ENCODE results near the gene MFNG. TPM values are rescaled to one million over a fixed set of nuclear protein-coding genes. Genes with fewer than 3 reads are reported as not detected.
"Not testable (repeated sequence)": the region's sequence is repeated elsewhere in the genome, so short reads cannot be mapped to it uniquely, and the experiment has no call there.

MFNG gene
- total and polyA plus RNA-seq, 4 experiments from 2014 or later: 213 to 441 (median 278) TPM

DNA sequence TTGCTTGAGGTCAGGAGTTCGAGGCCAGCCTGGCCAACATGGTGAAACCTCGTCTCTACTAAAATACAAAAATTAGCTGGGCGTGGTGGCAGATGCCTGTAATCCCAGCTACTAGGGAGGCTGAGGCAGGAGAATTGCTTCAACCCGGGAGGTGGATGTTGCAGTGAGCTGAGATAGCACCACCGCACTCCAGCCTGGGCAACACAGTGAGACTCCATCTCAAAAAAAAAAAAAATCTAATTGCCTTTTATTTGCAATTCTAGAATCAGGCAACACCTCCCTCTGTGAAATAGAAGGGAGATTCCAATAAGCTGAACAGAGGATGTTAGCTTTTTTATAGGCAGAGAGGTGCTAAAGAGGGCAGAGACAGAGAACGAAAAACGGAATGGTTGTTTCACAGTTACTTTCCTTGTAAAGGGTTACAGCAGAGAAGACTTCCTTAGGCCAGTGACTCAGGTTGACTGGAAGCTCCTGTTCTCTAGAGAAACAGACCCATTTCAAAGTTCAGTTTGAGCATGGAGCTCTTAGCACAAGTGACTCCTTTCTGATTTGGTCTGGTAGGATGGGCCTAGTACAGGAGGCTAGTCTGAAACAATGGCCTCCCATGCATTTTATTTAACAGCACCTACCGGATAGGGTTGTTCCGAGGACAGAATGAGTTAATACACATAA lies 41.0 kb upstream of the MFNG start:
- H3K4me3 Mint-ChIP-seq; intact Hi-C loops (cut with micrococcal nuclease); H3K27me3 ChIP-seq (ENCODE audit: insufficient read depth, low read length); H3K36me3 ChIP-seq (ENCODE audit: insufficient read depth, low read length); H3K9me3 ChIP-seq (ENCODE audit: control insufficient read depth in 1 of 2, low read length in 2 of 2); H3K4me3 ChIP-seq (ENCODE audit: low read length in 2 of 2); H3K27ac Mint-ChIP-seq; H3K36me3 Mint-ChIP-seq; H3K9me3 Mint-ChIP-seq; H3K4me1 Mint-ChIP-seq; DNase-seq; H3K27ac ChIP-seq (ENCODE audit: low read depth, low read length); H3K4me1 ChIP-seq (ENCODE audit: insufficient read depth, low read length): not testable (repeated sequence)
- ChIA-PET CTCF (ENCODE audit: partially characterized antibody) (interaction anchor here (1.4 kb wide), 1 partner anchor 39 kb away, joined by 5 read pairs; no protein-coding TSS in a partner anchor), POLR2A (ENCODE audit: partially characterized antibody) (interaction anchor here (1.2 kb wide), 1 partner anchor 9 kb away, joined by 3 read pairs; no protein-coding TSS in a partner anchor)
- H3K27me3 Mint-ChIP-seq: peaks cover 17 to 24% of the 10 kb centered on the region in 2 donors

DNA sequence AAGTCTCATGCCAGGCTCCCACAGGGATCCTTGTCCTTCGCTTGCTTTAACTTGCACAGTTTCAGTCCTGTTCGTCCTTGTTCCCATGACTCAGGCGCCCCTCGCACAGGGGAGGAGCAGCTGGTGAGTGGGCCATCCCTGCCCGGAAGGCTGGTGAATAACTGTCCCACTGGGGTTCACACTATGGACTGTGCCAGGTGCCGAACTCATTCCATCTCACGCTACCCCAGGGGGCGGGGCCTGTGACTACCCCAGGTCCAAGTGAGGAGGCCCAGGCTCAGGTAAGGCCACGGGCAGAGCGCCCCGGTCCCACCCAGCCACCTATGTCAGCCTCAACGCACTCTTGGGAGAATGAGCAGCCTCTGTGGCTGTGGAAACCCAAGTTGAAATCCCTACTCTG lies 40.2 kb upstream of the MFNG start:
- H3K27me3 Mint-ChIP-seq: peaks cover 20 to 27% of the 10 kb centered on the region in 2 donors

DNA sequence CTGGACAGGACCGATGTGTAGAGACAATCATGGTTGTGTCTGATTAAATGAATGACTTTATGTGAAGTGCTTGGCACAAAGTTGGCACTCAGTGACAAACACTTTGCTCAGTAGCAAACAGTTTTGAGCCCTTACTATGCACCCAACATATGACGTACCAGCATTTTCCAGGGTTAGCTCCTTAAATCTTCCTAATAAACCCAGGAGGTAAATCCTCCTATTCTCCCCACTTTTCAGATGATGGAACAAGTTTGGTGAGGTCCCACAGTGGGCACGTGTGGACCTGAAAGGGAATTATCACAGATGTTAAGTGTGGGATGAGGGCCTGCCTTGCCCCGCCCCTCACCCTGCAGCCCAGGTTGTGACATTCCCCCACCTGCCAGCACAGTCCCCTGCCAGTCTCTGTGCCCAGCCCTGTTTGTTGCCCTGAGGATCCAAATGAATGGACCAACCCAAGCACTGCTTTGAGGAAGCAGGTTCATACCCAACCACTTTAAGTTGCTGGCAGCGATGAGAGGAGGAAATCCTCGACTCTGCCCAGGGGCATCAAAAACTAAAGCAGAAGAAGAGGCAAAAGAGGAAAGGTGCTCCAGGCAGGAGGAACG lies 39.7 kb upstream of the MFNG start:
- Mint-ChIP-seq H3K27me3 (peaks cover 24 to 31% of the 10 kb centered on the region in 2 donors), H3K36me3 (no peaks in the 10 kb centered on the region), H3K9me3 (no peaks in the 10 kb centered on the region), H3K27ac (no peak overlapping the region), H3K4me1 (peaks cover 0 to 8% (median 2%) of the 10 kb centered on the region in 4 donors), H3K4me3 (no peak overlapping the region)
- POLR2A ChIA-PET (ENCODE audit: partially characterized antibody): no interaction called here
- Histone ChIP-seq H3K9me3 (ENCODE audit: control insufficient read depth in 1 of 2, low read length in 2 of 2) (no peaks in the 10 kb centered on the region), H3K27me3 (ENCODE audit: insufficient read depth, low read length) (peaks cover 15% of the 10 kb centered on the region), H3K27ac (ENCODE audit: low read depth, low read length) (no peak overlapping the region), H3K4me3 (ENCODE audit: low read length in 2 of 2) (no peak overlapping the region), H3K4me1 (ENCODE audit: insufficient read depth, low read length) (peaks cover 4% of the 10 kb centered on the region), H3K36me3 (ENCODE audit: insufficient read depth, low read length) (no peaks in the 10 kb centered on the region)
- intact Hi-C loops (cut with micrococcal nuclease): no loop called here
- DNase-seq: no peak
- CTCF ChIA-PET (ENCODE audit: partially characterized antibody): no interaction called here

More for the DNA sequence above, 40.2 kb upstream of the MFNG start:
- H3K36me3 Mint-ChIP-seq: no peaks in the 10 kb centered on the region
- ChIA-PET POLR2A (ENCODE audit: partially characterized antibody) (no interaction called here), CTCF (ENCODE audit: partially characterized antibody) (no interaction called here)
- no peaks in the 10 kb centered on the region for H3K9me3 Mint-ChIP-seq
- intact Hi-C loops (cut with micrococcal nuclease): no loop called here
- Histone ChIP-seq H3K9me3 (ENCODE audit: control insufficient read depth in 1 of 2, low read length in 2 of 2) (no peaks in the 10 kb centered on the region), H3K36me3 (ENCODE audit: insufficient read depth, low read length) (no peaks in the 10 kb centered on the region), H3K4me1 (ENCODE audit: insufficient read depth, low read length) (peaks cover 4% of the 10 kb centered on the region), H3K27me3 (ENCODE audit: insufficient read depth, low read length) (peaks cover 9% of the 10 kb centered on the region), H3K4me3 (ENCODE audit: low read length in 2 of 2) (no peak overlapping the region), H3K27ac (ENCODE audit: low read depth, low read length) (no peak overlapping the region)
- H3K27ac Mint-ChIP-seq: no peak overlapping the region
- peaks cover 0 to 8% (median 1%) of the 10 kb centered on the region in 4 donors for H3K4me1 Mint-ChIP-seq
- DNase-seq: no peak
- no peak overlapping the region for H3K4me3 Mint-ChIP-seq

DNA sequence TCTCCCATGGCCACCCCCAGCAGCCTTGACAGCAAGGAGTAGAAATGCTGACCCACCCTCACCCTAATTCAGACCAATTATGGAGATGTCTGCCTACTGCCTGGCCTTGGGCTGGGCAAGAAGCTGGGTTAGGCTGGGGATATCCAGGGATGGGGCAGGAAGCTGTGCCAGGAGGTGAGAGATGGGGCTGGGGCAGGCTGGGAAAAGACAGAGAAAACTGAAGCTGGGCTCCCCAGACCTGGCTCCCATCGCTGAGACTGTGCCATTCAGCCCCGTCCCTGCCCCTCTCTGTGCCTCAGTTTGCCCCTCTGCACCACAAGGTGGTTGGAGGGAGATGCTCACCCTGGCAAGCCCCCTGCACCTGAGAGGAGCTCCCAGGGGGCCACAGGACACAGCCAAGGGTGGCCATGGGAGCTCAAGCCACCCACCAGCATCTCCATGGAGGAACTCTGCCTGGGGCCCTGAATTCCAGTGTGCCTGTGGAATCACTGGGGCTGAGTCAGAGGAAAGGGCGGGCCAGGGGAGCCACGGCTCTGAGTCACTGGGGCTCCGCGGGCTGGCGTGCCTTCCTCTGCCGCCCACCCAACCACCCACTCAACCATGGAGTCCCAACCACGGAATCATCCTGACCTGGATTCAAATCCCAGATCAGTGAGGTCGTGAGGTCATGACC lies 39.0 kb upstream of the MFNG start:
- no peaks in the 10 kb centered on the region for H3K36me3 Mint-ChIP-seq
- Histone ChIP-seq H3K4me3 (ENCODE audit: low read length in 2 of 2) (no peak overlapping the region), H3K27me3 (ENCODE audit: insufficient read depth, low read length) (peaks cover 16% of the 10 kb centered on the region), H3K27ac (ENCODE audit: low read depth, low read length) (no peak overlapping the region), H3K36me3 (ENCODE audit: insufficient read depth, low read length) (no peaks in the 10 kb centered on the region), H3K4me1 (ENCODE audit: insufficient read depth, low read length) (peaks cover 4% of the 10 kb centered on the region), H3K9me3 (ENCODE audit: control insufficient read depth in 1 of 2, low read length in 2 of 2) (no peaks in the 10 kb centered on the region)
- CTCF ChIA-PET (ENCODE audit: partially characterized antibody): no interaction called here
- intact Hi-C loops (cut with micrococcal nuclease): no loop called here
- peaks cover 0 to 8% (median 2%) of the 10 kb centered on the region in 4 donors for H3K4me1 Mint-ChIP-seq
- no peak overlapping the region for H3K27ac Mint-ChIP-seq
- DNase-seq: no peak
- H3K27me3 Mint-ChIP-seq: peaks cover 26 to 35% of the 10 kb centered on the region in 2 donors
- H3K4me3 Mint-ChIP-seq: no peak overlapping the region
- no peaks in the 10 kb centered on the region for H3K9me3 Mint-ChIP-seq
- POLR2A ChIA-PET (ENCODE audit: partially characterized antibody): no interaction called here

DNA sequence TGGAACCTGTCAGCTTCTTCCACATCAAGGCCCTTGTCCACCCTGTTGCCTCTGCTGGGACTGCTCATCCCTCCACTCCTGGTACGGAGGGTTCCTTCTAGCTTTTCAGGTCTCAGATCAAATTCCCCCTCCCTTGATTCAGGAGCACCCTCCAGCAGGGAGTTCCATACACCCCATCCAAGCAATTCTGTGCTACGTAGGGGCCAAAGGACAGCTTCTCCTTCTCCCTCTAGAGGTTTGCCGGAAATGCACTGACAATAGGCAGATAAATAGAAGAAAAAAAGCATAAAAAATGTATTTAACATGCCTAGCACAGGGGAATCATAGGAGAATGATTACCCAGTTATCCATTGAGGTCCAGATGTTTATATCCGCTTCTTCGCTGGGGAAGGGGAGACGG lies 36.3 kb upstream of the MFNG start:
- H3K4me1 ChIP-seq (ENCODE audit: insufficient read depth, low read length): peaks cover 7% of the 10 kb centered on the region
- H3K4me3 Mint-ChIP-seq: peak overlapping the region in 1 of 8 donors; percentile 3
- ChIA-PET POLR2A (ENCODE audit: partially characterized antibody) (no interaction called here), CTCF (ENCODE audit: partially characterized antibody) (interaction anchor here (1.0 to 1.7 kb wide), 2 partner anchors 17 kb away, joined by 3 read pairs; no protein-coding TSS in a partner anchor)
- H3K36me3 Mint-ChIP-seq: no peaks in the 10 kb centered on the region
- no peak overlapping the region for H3K27ac Mint-ChIP-seq
- DNase-seq: no peak
- intact Hi-C loops (cut with micrococcal nuclease): no loop called here
- no peaks in the 10 kb centered on the region for H3K9me3 ChIP-seq (ENCODE audit: control insufficient read depth in 1 of 2, low read length in 2 of 2)
- no peaks in the 10 kb centered on the region for H3K9me3 Mint-ChIP-seq
- H3K27me3 Mint-ChIP-seq: peaks cover 27 to 32% of the 10 kb centered on the region in 2 donors
- no peak overlapping the region for H3K4me3 ChIP-seq (ENCODE audit: low read length in 2 of 2)
- H3K27ac ChIP-seq (ENCODE audit: low read depth, low read length): no peak overlapping the region
- H3K27me3 ChIP-seq (ENCODE audit: insufficient read depth, low read length): peaks cover 22% of the 10 kb centered on the region
- H3K4me1 Mint-ChIP-seq: peaks cover 0 to 9% (median 5%) of the 10 kb centered on the region in 4 donors
- H3K36me3 ChIP-seq (ENCODE audit: insufficient read depth, low read length): no peaks in the 10 kb centered on the region

DNA sequence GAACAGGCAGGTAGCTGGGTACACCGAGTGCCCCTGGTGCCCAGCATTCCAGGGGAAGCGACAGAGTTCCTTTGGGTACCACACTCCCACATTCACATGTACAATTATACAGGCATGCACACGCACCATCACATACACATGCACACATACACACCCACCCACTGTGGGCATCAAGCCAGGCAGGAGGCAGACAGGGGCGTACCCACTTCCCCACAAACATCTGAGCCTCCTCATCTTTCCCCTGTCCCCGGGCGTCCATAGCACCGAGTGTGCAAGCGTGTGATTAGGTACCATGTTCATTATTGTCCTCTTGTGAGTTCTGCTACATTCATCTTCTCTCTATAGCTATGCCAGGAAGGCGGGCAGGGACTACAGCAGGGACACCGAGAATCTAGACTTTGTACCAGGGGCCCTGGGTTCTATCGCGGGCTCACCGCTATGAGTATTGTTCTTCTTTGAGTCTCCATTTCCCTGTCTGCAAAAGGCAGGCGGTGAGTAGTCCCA lies 35.1 kb upstream of the MFNG start:
- POLR2A ChIA-PET (ENCODE audit: partially characterized antibody): interaction anchor here (0.8 to 0.9 kb wide), 2 partner anchors 37 to 215 kb away, joined by 3 read pairs; no protein-coding TSS in a partner anchor
- DNase-seq: no peak
- H3K27me3 ChIP-seq (ENCODE audit: insufficient read depth, low read length): peaks cover 22% of the 10 kb centered on the region
- H3K4me3 Mint-ChIP-seq: peak overlapping the region in 3 of 8 donors; percentile 30 to 50 (median 32)
- peaks cover 27 to 32% of the 10 kb centered on the region in 2 donors for H3K27me3 Mint-ChIP-seq
- H3K27ac Mint-ChIP-seq: peak overlapping the region in 2 of 7 donors; percentile 8 to 25
- intact Hi-C loops (cut with micrococcal nuclease): no loop called here
- CTCF ChIA-PET (ENCODE audit: partially characterized antibody): interaction anchor here (1.6 to 1.7 kb wide), 2 partner anchors 18 to 46 kb away, joined by 3 to 4 read pairs; no protein-coding TSS in a partner anchor
- H3K36me3 ChIP-seq (ENCODE audit: insufficient read depth, low read length): no peaks in the 10 kb centered on the region
- H3K9me3 ChIP-seq (ENCODE audit: control insufficient read depth in 1 of 2, low read length in 2 of 2): no peaks in the 10 kb centered on the region
- H3K9me3 Mint-ChIP-seq: no peaks in the 10 kb centered on the region
- no peaks in the 10 kb centered on the region for H3K36me3 Mint-ChIP-seq
- no peak overlapping the region for H3K4me3 ChIP-seq (ENCODE audit: low read length in 2 of 2)
- peaks cover 7% of the 10 kb centered on the region for H3K4me1 ChIP-seq (ENCODE audit: insufficient read depth, low read length)
- H3K4me1 Mint-ChIP-seq: peaks cover 0 to 9% (median 5%) of the 10 kb centered on the region in 4 donors
- H3K27ac ChIP-seq (ENCODE audit: low read depth, low read length): no peak overlapping the region

DNA sequence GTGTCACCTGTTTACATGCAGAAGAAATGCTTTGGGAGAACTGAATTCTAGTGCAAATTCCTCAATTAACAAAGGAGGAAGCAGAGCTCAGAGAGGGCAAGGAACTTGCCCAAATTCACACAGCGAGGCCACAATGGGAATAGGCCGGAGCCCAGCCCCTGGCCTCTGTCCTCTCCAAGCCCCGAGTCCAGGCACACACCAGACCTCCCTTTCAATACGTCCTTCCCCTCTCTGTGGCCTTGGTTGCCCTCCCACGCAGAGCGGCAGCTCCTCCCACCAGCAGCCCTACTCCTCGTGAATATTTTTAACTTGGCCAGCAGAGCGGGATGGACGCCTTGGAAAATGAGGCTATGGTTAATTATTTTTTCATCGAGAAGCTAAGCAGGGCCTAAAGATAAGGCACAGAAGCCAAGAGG lies 34.6 kb upstream of the MFNG start:
- Mint-ChIP-seq H3K36me3 (no peaks in the 10 kb centered on the region), H3K4me3 (peak overlapping the region in 4 of 8 donors; percentile 29 to 71 (median 60)), H3K9me3 (no peaks in the 10 kb centered on the region), H3K4me1 (peaks cover 0 to 9% (median 5%) of the 10 kb centered on the region in 4 donors), H3K27ac (peak overlapping the region in 2 of 7 donors; percentile 25 to 42), H3K27me3 (peaks cover 27 to 32% of the 10 kb centered on the region in 2 donors)
- Histone ChIP-seq H3K4me3 (ENCODE audit: low read length in 2 of 2) (no peak overlapping the region), H3K27me3 (ENCODE audit: insufficient read depth, low read length) (peaks cover 22% of the 10 kb centered on the region), H3K36me3 (ENCODE audit: insufficient read depth, low read length) (no peaks in the 10 kb centered on the region), H3K4me1 (ENCODE audit: insufficient read depth, low read length) (peaks cover 7% of the 10 kb centered on the region), H3K27ac (ENCODE audit: low read depth, low read length) (no peak overlapping the region), H3K9me3 (ENCODE audit: control insufficient read depth in 1 of 2, low read length in 2 of 2) (no peaks in the 10 kb centered on the region)
- POLR2A ChIA-PET (ENCODE audit: partially characterized antibody): interaction anchor here (0.8 to 0.9 kb wide), 2 partner anchors 36 to 214 kb away, joined by 3 read pairs; no protein-coding TSS in a partner anchor
- CTCF ChIA-PET (ENCODE audit: partially characterized antibody): interaction anchor here (1.6 to 1.7 kb wide), 2 partner anchors 19 to 46 kb away, joined by 3 to 4 read pairs; no protein-coding TSS in a partner anchor
- DNase-seq: no peak
- intact Hi-C loops (cut with micrococcal nuclease): no loop called here
